ENCODE measurements around the gene OR13J1. TPM values are rescaled to one million over a fixed set of nuclear protein-coding genes. Genes with fewer than 3 reads are reported as not detected.

The OR13J1 gene
- total and polyA plus RNA-seq, 2 experiments from 2014 or later, result 0.15 TPM; not detected in 1

GRCh38 chr9:35856882-35857281 lies 13.3 kb downstream of the OR13J1 start:
- H3K4me1 ChIP-seq (ENCODE audit: insufficient read depth), result no peaks in the 10 kb centered on the region
- H3K27ac ChIP-seq (ENCODE audit: low read depth), result no peak overlapping the region
- H3K9me3 Mint-ChIP-seq, result no peaks in the 10 kb centered on the region
- no peak overlapping the region for H3K27ac Mint-ChIP-seq
- ATAC-seq, result no peak
- peaks cover 11% of the 10 kb centered on the region for H3K27me3 Mint-ChIP-seq (ENCODE audit: insufficient read depth, low read depth, poor library complexity)
- no peak for DNase-seq (ENCODE audit: low spot score)
- no peaks in the 10 kb centered on the region for H3K36me3 Mint-ChIP-seq (ENCODE audit: low read depth)
- H3K4me3 ChIP-seq, result no peak overlapping the region
- no peak overlapping the region for H3K4me3 Mint-ChIP-seq
- no peaks in the 10 kb centered on the region for H3F3A ChIP-seq (replicated peaks; ENCODE audit: low read depth)
- H2AFZ ChIP-seq, result no peak overlapping the region
- TF ChIP-seq POLR2AphosphoS5 (IDR thresholded peaks at IDR 0.05; ENCODE audit: low read depth) (no peak), JUNB (IDR thresholded peaks at IDR 0.05; ENCODE audit: unreplicated experiment) (no peak), REST (IDR thresholded peaks at IDR 0.05; ENCODE audit: unreplicated experiment) (no peak), ZNF114 (CRISPR knock-in tag; IDR thresholded peaks at IDR 0.05) (no peak), ZNF462 (CRISPR knock-in tag; IDR thresholded peaks at IDR 0.05) (no peak), ZNF331 (CRISPR knock-in tag; IDR thresholded peaks at IDR 0.05; ENCODE audit: low read depth) (no peak), ETS1 (IDR thresholded peaks at IDR 0.05) (no peak), NANOG (IDR thresholded peaks at IDR 0.05; ENCODE audit: borderline replicate concordance) (no peak), EZH2 (IDR thresholded peaks at IDR 0.05; ENCODE audit: low read depth, unreplicated experiment) (no peak), EZH2phosphoT487 (IDR thresholded peaks at IDR 0.05; ENCODE audit: unreplicated experiment) (no peak), STAT1 (IDR thresholded peaks at IDR 0.05; ENCODE audit: unreplicated experiment) (no peak), CTCF (conservative IDR thresholded peaks at IDR 0.05; ENCODE audit: low read depth in 2 of 2) (no peak), CREB1 (CRISPR knock-in tag; IDR thresholded peaks at IDR 0.05; ENCODE audit: low read depth) (no peak)
- H3K4me2 ChIP-seq, result no peak overlapping the region
- peaks cover 6% of the 10 kb centered on the region; the same call in 2 of the 3 replicates for H3K4me1 Mint-ChIP-seq
- no peaks in the 10 kb centered on the region for H4K20me1 ChIP-seq (replicated peaks; ENCODE audit: insufficient read depth)
- H3K79me2 ChIP-seq (replicated peaks; ENCODE audit: insufficient read depth), result no peaks in the 10 kb centered on the region
- H3K9me2 ChIP-seq (ENCODE audit: insufficient read depth), result no peaks in the 10 kb centered on the region
- H3K27me3 ChIP-seq (ENCODE audit: insufficient read depth), result no peaks in the 10 kb centered on the region
- H3K36me3 ChIP-seq (ENCODE audit: insufficient read depth), result no peaks in the 10 kb centered on the region

Measured in GM23338 (cell line).